HG02678 (cell line): ENCODE measurements around the gene KRTAP16-1.

Source experiments
- ATAC-seq: cut with Tn5 transposase; IDR thresholded peaks from one replicate; pipeline ENCODE4 v1.9.1; 2021; ENCODE audit warnings: mild to moderate bottlenecking, moderate library complexity; ENCODE audit not compliant: unreplicated experiment

The KRTAP16-1 gene

DNA sequence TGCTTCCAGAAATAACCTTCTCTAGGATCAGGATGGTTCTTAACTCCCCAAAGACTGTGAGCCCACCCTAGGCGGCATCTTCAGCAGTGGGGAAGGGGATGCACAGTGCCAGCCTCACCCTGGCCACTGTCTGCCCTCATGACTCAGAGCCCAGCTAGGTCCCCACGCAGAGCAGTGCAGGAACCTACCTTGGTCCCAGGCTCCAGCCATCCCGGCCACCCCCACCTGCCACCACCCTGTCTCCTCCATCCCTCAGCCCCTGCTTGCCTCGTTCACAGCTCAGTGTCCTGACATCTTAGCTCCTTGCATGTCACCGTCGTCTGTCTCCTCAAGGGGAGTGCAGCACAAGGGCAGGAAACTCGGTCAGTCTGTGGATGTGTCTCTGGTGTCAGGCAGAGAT lies 22.5 kb upstream of the KRTAP16-1 start:
- ATAC-seq = no peak

- ATAC-seq = no peak
Observed at GRCh38 chr17:41329279-41329948, 20.3 kb upstream of the KRTAP16-1 start.

DNA sequence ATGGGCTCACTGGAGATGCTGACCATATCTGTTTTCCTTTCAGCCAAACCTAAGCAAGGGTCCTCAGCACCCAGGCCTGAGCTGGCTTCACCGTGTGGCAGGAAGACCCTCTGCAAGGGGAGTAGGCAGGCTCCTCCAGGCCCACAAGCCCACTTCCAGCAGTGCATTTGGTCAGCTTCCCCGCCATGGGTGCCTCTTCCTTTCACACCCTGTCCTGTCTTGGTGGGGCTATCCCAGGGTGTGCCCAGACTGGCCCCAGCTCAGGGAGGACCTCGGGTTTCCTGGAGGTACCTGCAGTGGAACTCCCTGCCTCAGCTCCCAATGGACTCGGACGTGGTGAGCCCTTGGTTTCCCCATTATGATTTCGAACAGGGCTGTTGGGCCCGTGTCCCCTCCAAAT lies 19.1 kb upstream of the KRTAP16-1 start:
- no peak for ATAC-seq

- ATAC-seq = no peak
Observed at GRCh38 chr17:41327411-41328120, 18.5 kb upstream of the KRTAP16-1 start.

- no peak for ATAC-seq
Observed at GRCh38 chr17:41326173-41327145, 17.4 kb upstream of the KRTAP16-1 start.

DNA sequence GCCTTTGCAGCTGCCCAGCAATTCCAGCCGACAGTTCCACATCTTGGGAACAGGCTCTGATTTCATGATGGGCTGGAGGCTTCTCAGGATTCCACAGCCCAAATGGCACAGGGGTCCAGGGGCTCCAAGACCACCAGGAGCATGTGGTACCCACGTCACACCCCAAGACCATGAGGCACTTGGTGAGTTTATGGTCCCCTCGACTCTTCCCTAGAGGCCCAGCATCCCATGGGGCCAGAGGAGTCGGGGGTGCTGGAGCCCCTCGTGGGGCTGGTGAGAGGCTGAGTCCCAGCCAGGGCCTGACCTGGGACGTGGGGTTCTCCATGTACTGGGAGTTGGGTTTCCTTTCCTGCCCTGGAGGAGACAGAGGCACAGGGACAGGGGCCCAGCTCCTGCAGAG lies 16.5 kb upstream of the KRTAP16-1 start:
- no peak for ATAC-seq

DNA sequence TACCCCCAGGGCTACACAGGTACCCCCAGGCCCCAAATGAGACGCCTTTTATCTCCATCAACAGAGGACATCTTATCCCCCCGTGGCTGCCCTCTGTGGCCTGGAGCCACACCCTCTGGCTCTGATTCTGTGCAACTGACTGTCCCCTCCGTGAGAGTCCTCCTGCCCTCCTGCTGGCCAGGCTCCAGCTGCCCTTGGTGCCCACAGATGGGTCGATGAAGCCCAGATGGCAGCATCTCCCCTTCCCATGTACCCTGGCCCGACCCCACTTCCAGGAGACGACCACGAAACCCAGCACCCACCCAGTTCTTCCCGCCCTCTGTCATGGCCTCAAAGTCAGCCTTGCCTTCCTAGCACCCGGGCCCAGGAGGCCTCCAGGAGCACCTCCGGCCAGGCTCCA lies 16.0 kb upstream of the KRTAP16-1 start:
- ATAC-seq = no peak

GRCh38 chr17:41324180-41325075 lies 15.3 kb upstream of the KRTAP16-1 start:
- ATAC-seq = no peak

- ATAC-seq = no peak
Observed at GRCh38 chr17:41322903-41323895, 14.1 kb upstream of the KRTAP16-1 start.

DNA sequence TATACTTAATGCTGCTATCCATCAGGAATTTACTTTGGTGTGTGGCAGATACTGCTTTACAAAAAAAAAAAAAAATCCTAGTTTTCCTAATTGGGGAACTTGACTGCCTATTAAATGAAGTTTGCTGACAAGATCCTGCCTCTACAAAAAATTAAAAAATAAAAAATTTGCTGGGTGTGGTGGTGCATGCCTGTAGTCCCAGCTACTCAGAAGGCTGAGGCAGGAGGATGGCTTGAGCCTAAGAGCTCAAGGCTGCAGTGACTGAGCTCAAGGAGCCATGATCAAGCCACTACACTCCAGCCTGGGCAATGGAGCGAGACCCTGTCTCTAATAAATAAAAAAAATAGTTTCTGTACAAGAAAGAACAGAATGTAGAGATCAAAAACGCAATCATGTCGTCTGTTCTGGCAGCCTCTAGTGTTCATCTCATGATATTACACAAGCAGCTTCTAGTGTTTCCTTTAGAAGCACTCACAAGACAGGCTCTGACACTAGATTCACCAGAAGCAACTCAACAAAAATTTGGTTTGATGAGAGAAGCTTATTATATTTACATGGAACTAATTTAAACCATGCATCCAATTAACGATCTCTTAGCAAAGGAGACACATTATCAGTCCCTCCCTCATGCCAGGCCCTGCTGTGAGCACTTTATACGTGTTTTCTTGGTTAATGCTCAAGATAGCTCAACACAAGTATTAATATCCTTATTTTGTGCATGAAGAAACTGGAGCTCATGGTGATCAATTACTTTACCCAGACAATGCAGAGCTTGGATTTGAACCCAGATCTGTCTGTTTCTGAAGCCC lies 13.2 kb upstream of the KRTAP16-1 start:
- ATAC-seq = no peak

GRCh38 chr17:41318231-41318630 lies 9.1 kb upstream of the KRTAP16-1 start:
- ATAC-seq = no peak

- ATAC-seq = no peak
Observed at GRCh38 chr17:41315814-41316445, 6.8 kb upstream of the KRTAP16-1 start.

GRCh38 chr17:41315204-41315794 lies 6.2 kb upstream of the KRTAP16-1 start, which contains the start of gene KRTAP17-1:
Gene KRTAP17-1 (minus strand): TSS chr17:41315710. CDS start chr17:41315650, 60 bp downstream.
- no peak for ATAC-seq

GRCh38 chr17:41311111-41311510 lies 2.0 kb upstream of the KRTAP16-1 start:
- ATAC-seq = no peak

DNA sequence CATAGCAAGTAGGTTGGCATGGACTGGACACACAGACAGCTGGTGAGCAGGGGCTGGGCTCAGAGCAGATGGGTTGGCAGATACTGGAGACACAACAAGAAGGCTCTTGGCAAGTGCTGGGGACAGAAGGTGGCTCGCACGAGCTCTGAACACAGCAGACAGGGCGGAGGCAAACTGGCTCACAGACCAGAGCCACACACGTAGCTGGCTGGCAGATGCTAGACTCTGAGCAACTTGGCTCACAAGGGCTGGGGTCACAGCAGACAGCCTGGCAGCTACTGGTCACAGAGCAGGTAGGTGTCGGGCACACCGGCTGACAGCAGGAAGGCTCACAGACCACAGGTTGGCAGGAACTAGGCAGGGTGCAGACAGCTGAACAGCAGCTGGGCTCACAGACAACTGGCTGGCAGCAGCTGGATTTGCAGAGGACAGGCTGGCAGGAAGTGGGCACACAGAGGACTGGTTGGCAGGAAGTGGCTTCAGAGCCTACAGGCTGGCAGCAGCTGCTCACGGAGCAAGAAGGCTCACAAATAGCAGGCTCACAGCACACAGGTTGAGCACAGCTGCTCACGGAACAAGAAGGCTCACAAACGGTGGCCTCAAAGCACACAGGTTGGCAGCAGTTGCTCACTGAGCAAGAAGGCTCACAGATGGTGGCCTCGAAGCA lies 725 bp downstream of the KRTAP16-1 start:
- ATAC-seq = peak; percentile 67

GRCh38 chr17:41307647-41308046 lies 1.5 kb downstream of the KRTAP16-1 start:
- ATAC-seq = no peak

- no peak for ATAC-seq
Observed at GRCh38 chr17:41304091-41304490, 5.0 kb downstream of the KRTAP16-1 start.
